SHP77 treated with DMSO at 0.1 percent for 48 hours (cell line): ENCODE data around the gene KCNH4.
A peak's percentile ranks its signal among the peaks of the same experiment; 100 is the strongest.

Source experiments
- DNase-seq: peaks from one replicate; lab custom pipeline; 2025; lab: John Stamatoyannopoulos, UW

Gene KCNH4

GRCh38 chr17:42136654-42137051 is 44.3 kb downstream of the KCNH4 start:
- no peak for DNase-seq

- DNase-seq, result peak; percentile 65
These were observed 45.0 kb downstream of the KCNH4 start for GRCh38 chr17:42135664-42136653.

- DNase-seq, result no peak
These were observed 45.8 kb downstream of the KCNH4 start for GRCh38 chr17:42135151-42135550.

- peak; percentile 81 for DNase-seq
These were observed 47.4 kb downstream of the KCNH4 start for GRCh38 chr17:42133461-42134041.

- DNase-seq, result no peak
These were observed 48.0 kb downstream of the KCNH4 start for GRCh38 chr17:42132941-42133340.

- no peak for DNase-seq
These were observed 48.9 kb downstream of the KCNH4 start for GRCh38 chr17:42131981-42132432.

GRCh38 chr17:42131232-42131631 is 49.7 kb downstream of the KCNH4 start:
- no peak for DNase-seq

- DNase-seq, result no peak
These were observed 50.5 kb downstream of the KCNH4 start for GRCh38 chr17:42130310-42130936.

GRCh38 chr17:42129109-42129837 is 51.7 kb downstream of the KCNH4 start:
- no peak for DNase-seq

GRCh38 chr17:42127414-42127813 is 53.5 kb downstream of the KCNH4 start:
- no peak for DNase-seq

- no peak for DNase-seq
These were observed 54.1 kb downstream of the KCNH4 start for GRCh38 chr17:42126836-42127235.

- no peak for DNase-seq
These were observed 55.4 kb downstream of the KCNH4 start for GRCh38 chr17:42125565-42125964.

- no peak for DNase-seq
These were observed 56.7 kb downstream of the KCNH4 start for GRCh38 chr17:42124256-42124655.

- peak; percentile 69 for DNase-seq
These were observed 58.3 kb downstream of the KCNH4 start, which contains the start of gene HSPB9 for GRCh38 chr17:42122371-42123303. Gene HSPB9 (plus strand): TSS chr17:42122804. CDS start chr17:42122851, 47 bp downstream.

GRCh38 chr17:42120770-42121769 is 59.9 kb downstream of the KCNH4 start, which contains the start of gene KAT2A:
Gene KAT2A (minus strand): TSS chr17:42121367. CDS start chr17:42121304, 63 bp downstream.
- DNase-seq, result peak; percentile 67

GRCh38 chr17:42120161-42120769 is 60.7 kb downstream of the KCNH4 start:
- no peak for DNase-seq

GRCh38 chr17:42119301-42119700 is 61.6 kb downstream of the KCNH4 start:
- no peak for DNase-seq

GRCh38 chr17:42118545-42118944 is 62.4 kb downstream of the KCNH4 start:
- no peak for DNase-seq

GRCh38 chr17:42118126-42118510 is 62.8 kb downstream of the KCNH4 start:
- no peak for DNase-seq
